OCI-LY7 (cell line): ENCODE data around the gene GTF2IRD1. TPM values are rescaled to one million over a fixed set of nuclear protein-coding genes. Genes with fewer than 3 reads are reported as not detected.

Experiments
- BruUV-seq: library from RNA; stranded (reverse); fragments of 400-500 nt; replicated peaks from 2 replicates; lab custom pipeline; 2021; lab: Mats Ljungman, UMichigan
- CTCF ChIA-PET: fragments of 300-600 bp; sonication (Branson Sonifier 250); formaldehyde crosslinking; loops from one replicate; lab custom pipeline; 2022; ENCODE audit warnings: antibody characterized with exemption; ENCODE audit not compliant: unreplicated experiment; lab: Charles Lee
- POLR2A ChIA-PET: fragments of 300-600 bp; sonication (Branson Sonifier 250); formaldehyde crosslinking; loops from one replicate; lab custom pipeline; 2022; ENCODE audit warnings: antibody characterized with exemption; lab: Charles Lee
- DNase-seq: peaks from one replicate; pipeline ENCODE4 v3.0.0-alpha.2; 2015; ENCODE audit warnings: low spot score
- H2AFZ ChIP-seq: fragments of 200-600 bp; sonication (generic), shearing (Covaris generic); 2 replicates; pipeline ENCODE4 v1.6.1; 2014; ENCODE audit warnings: mild to moderate bottlenecking, antibody characterized with exemption, low read length, moderate library complexity
- H3K27ac ChIP-seq: fragments of 200-600 bp; sonication (generic); 2 replicates; pipeline ENCODE4 v1.5.1; 2014; ENCODE audit warnings: mixed run types, low read depth, mild to moderate bottlenecking, moderate library complexity, low read length, inconsistent platforms; ENCODE audit not compliant: poor library complexity, severe bottlenecking
- H3K36me3 ChIP-seq: fragments of 200-600 bp; sonication (generic); 2 replicates; pipeline ENCODE4 v1.6.1; 2014; ENCODE audit warnings: mild to moderate bottlenecking, antibody characterized with exemption, low read length, moderate library complexity, mixed read lengths; ENCODE audit not compliant: insufficient read depth
- H3K4me1 ChIP-seq: fragments of 200-600 bp; sonication (generic); 2 replicates; pipeline ENCODE4 v1.5.1; 2014; ENCODE audit warnings: mild to moderate bottlenecking, low read length; ENCODE audit not compliant: insufficient read depth, poor library complexity, severe bottlenecking
- H3K4me2 ChIP-seq: fragments of 200-600 bp; sonication (generic); 2 replicates; pipeline ENCODE4 v1.6.1; 2014; ENCODE audit warnings: mild to moderate bottlenecking, low read length
- H3K4me3 ChIP-seq: fragments of 200-600 bp; sonication (generic); 2 replicates; pipeline ENCODE4 v1.5.1; 2014; ENCODE audit warnings: mild to moderate bottlenecking, low read depth, low read length; ENCODE audit not compliant: poor library complexity, severe bottlenecking
- H3K79me2 ChIP-seq: fragments of 200-600 bp; sonication (generic); 2 replicates; pipeline ENCODE4 v1.6.1; 2016; ENCODE audit warnings: low read depth, mild to moderate bottlenecking, low read length, moderate library complexity, mixed read lengths; ENCODE audit not compliant: insufficient read depth
- H3K9me2 ChIP-seq: fragments of 200-600 bp; sonication (generic); 2 replicates; pipeline ENCODE4 v1.6.1; 2016; ENCODE audit warnings: mild to moderate bottlenecking, low read length, mixed read lengths; ENCODE audit not compliant: insufficient read depth
- H3K9me3 ChIP-seq: fragments of 200-600 bp; sonication (generic); 2 replicates; pipeline ENCODE4 v1.6.1; 2014; ENCODE audit warnings: mild to moderate bottlenecking, mixed run types, low read length, mixed read lengths
- H4K20me1 ChIP-seq: fragments of 200-600 bp; sonication (generic); 2 replicates; pipeline ENCODE4 v1.6.1; 2014; ENCODE audit warnings: mild to moderate bottlenecking, antibody characterized with exemption, low read length, moderate library complexity, mixed read lengths; ENCODE audit not compliant: insufficient read depth
- EZH2phosphoT487 ChIP-seq: fragments of 200-600 bp; sonication (generic); IDR thresholded peaks from 2 replicates; pipeline ENCODE4 v1.6.1; 2018; ENCODE audit warnings: low read depth, borderline replicate concordance, mild to moderate bottlenecking, mixed run types, antibody characterized with exemption, low read length, moderate library complexity, mixed read lengths
- intact Hi-C: fragments of 100-400 bp; cut with micrococcal nuclease; formaldehyde crosslinking; loops from one replicate; pipeline ENCODE4 v1.10.0; 2022; ENCODE audit not compliant: unreplicated experiment
- total RNA-seq, 2 experiments: library from RNA; depleted of rRNA in 1 of 2; stranded (reverse); fragments of >200 nt in 1 of 2; shearing (Covaris generic) in 1 of 2; gene quantifications; 2 replicates each; pipeline ENCODE4 v1.2.3, GENCODE V29; 2014 to 2022
- TF ChIP-seq, protein P1 (sequence below): fragments of 200-600 bp; sonication (generic); conservative IDR thresholded peaks from 2 replicates; pipeline ENCODE4 v1.5.1; 2014; ENCODE audit warnings: mild to moderate bottlenecking, antibody characterized with exemption, low read length, moderate library complexity, mixed read lengths

GTF2IRD1 gene
- total RNA-seq, 2 experiments from 2014 or later = 4.4 to 34.3 TPM

DNA sequence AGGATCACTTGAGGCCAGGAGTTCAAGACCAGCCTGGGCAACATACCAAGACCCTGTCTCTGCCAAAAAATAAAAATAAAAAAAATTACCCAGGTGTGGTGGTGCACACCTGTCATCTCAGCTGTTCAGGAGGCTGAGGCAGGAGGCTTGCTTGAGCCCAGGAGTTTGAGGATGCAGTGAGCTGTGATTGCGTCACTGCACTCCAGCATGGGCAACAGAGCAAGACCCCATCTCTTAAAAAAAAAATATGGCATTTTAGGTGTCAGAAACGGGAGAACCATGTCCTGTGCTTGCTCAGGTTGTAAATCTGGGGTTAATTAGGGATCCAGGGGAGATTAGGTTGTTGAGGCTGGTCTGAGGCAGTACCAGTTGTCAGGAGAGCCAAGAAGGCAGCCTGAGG lies 64.9 kb downstream of the GTF2IRD1 start:
- Histone ChIP-seq H3K79me2 (no peaks in the 10 kb centered on the region), H4K20me1 (no peaks in the 10 kb centered on the region), H3K4me2 (no peak overlapping the region), H3K36me3 (peaks cover 7% of the 10 kb centered on the region; the same call in 1 of the 2 replicates), H3K4me3 (no peak overlapping the region), H3K9me2 (no peaks in the 10 kb centered on the region), H3K9me3 (no peaks in the 10 kb centered on the region), H3K4me1 (peaks cover 5% of the 10 kb centered on the region), H2AFZ (no peak overlapping the region), H3K27ac (no peak overlapping the region)
- intact Hi-C loops = no loop called here
- no TSS peak for BruUV-seq
- TF ChIP-seq EZH2phosphoT487 = no peak
- TF ChIP-seq, protein P1, sequence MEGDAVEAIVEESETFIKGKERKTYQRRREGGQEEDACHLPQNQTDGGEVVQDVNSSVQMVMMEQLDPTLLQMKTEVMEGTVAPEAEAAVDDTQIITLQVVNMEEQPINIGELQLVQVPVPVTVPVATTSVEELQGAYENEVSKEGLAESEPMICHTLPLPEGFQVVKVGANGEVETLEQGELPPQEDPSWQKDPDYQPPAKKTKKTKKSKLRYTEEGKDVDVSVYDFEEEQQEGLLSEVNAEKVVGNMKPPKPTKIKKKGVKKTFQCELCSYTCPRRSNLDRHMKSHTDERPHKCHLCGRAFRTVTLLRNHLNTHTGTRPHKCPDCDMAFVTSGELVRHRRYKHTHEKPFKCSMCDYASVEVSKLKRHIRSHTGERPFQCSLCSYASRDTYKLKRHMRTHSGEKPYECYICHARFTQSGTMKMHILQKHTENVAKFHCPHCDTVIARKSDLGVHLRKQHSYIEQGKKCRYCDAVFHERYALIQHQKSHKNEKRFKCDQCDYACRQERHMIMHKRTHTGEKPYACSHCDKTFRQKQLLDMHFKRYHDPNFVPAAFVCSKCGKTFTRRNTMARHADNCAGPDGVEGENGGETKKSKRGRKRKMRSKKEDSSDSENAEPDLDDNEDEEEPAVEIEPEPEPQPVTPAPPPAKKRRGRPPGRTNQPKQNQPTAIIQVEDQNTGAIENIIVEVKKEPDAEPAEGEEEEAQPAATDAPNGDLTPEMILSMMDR = no peak
- POLR2A ChIA-PET = interaction anchor here (0.6 kb wide), 1 partner anchor 926 kb away, joined by 4 read pairs; no protein-coding TSS in a partner anchor
- no peak for DNase-seq
- CTCF ChIA-PET = interaction anchor here (0.6 kb wide), 1 partner anchor 74 kb away, joined by 3 read pairs; no protein-coding TSS in a partner anchor

DNA sequence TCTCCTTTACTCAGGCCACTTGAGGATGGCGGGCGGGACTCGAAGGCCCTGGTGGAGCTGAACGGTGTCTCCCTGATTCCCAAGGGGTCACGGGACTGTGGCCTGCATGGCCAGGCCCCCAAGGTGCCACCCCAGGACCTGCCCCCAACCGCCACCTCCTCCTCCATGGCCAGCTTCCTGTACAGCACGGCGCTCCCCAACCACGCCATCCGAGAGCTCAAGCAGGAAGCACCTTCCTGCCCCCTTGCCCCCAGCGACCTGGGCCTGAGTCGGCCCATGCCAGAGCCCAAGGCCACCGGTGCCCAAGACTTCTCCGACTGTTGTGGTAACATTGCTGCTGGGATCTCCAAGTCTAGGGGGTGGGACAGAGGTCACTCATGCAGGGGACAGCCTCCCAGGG lies 65.7 kb downstream of the GTF2IRD1 start:
- no peak overlapping the region for H2AFZ ChIP-seq
- no peaks in the 10 kb centered on the region for H3K9me3 ChIP-seq
- intact Hi-C loops = no loop called here
- H3K79me2 ChIP-seq = no peaks in the 10 kb centered on the region
- TF ChIP-seq EZH2phosphoT487 = no peak
- TF ChIP-seq, protein P1 = no peak
- BruUV-seq = no TSS peak
- POLR2A ChIA-PET = no interaction called here
- H3K4me3 ChIP-seq = no peak overlapping the region
- H3K4me2 ChIP-seq = no peak overlapping the region
- CTCF ChIA-PET = interaction anchor here (0.6 kb wide), 1 partner anchor 74 kb away, joined by 3 read pairs; no protein-coding TSS in a partner anchor
- no peaks in the 10 kb centered on the region for H3K4me1 ChIP-seq
- DNase-seq = no peak
- H3K9me2 ChIP-seq = no peaks in the 10 kb centered on the region
- no peaks in the 10 kb centered on the region for H4K20me1 ChIP-seq
- H3K36me3 ChIP-seq = peaks cover 7% of the 10 kb centered on the region; the same call in 1 of the 2 replicates
- no peak overlapping the region for H3K27ac ChIP-seq

GRCh38 chr7:74521855-74522254 lies 68.1 kb downstream of the GTF2IRD1 start:
- no peaks in the 10 kb centered on the region for H3K9me3 ChIP-seq
- no peaks in the 10 kb centered on the region for H3K79me2 ChIP-seq
- H3K4me3 ChIP-seq = no peak overlapping the region
- BruUV-seq = no TSS peak
- H3K9me2 ChIP-seq = no peaks in the 10 kb centered on the region
- H2AFZ ChIP-seq = no peak overlapping the region
- peaks cover 3% of the 10 kb centered on the region for H3K4me1 ChIP-seq
- no peak overlapping the region for H3K4me2 ChIP-seq
- CTCF ChIA-PET = no interaction called here
- DNase-seq = no peak
- TF ChIP-seq, protein P1 = no peak
- TF ChIP-seq EZH2phosphoT487 = no peak
- no peak overlapping the region for H3K27ac ChIP-seq
- H3K36me3 ChIP-seq = peaks cover 7% of the 10 kb centered on the region; the same call in 1 of the 2 replicates
- no peaks in the 10 kb centered on the region for H4K20me1 ChIP-seq
- POLR2A ChIA-PET = interaction anchor here (0.6 kb wide), 1 partner anchor 125 kb away, joined by 4 read pairs; no protein-coding TSS in a partner anchor
- intact Hi-C loops = no loop called here
